ENCODE results near the gene SOAT2. TPM values are rescaled to one million over a fixed set of nuclear protein-coding genes. Genes with fewer than 3 reads are reported as not detected.

The SOAT2 gene
- total RNA-seq, 4 donors from 2014 or later, result 0.30 to 2.9 (median 0.72) TPM

DNA sequence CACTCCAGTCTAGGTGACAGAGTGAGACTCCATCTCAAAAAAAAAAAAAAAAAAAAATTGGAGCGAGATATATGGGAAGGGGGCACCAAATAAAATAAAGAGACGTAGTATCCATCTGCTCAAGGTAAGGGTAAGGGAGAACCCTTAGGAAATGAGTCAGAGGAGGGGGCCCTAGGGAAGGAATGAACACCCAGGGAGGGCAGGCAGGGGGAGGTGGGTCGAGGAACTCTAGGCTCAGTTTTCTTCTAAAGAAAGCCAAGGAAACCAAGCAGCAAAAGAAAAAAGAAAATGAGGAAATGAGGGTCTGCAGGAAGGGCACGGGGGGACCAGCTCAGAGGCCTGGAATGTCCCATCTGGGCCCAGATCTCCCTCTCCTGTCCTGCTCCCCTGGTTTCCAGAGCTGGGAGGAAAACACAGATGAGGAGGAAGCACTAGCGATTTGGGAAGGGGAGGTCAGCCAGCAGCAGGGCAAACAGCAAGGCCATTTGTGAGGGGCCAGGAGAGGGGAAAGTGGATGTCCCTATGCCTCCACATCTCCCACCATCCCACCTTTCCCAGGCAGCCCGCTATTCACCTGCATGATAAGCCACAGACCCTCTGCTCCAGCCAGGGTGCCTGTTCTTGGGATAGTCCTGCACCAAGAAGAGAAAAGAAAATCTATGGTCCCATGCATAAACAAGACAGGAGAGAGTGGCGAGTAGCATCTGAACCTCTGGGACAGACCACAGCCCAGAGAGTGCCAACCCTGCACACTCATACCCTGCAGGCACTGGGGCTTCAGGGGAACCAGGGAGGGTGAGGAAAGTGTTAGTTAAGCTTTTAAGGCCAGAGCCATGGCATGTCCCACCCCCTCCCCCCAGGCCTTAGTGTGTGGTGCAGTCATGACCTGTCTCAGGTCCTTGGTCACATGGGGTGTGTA lies 36.0 kb upstream of the SOAT2 start:
- no peaks in the 10 kb centered on the region for H3K27me3 ChIP-seq
- 64 to 66% methylated on average over 7 of the region's 7 CpGs for WGBS, 2 donors
- H3K36me3 ChIP-seq, result peaks cover 0 to 59% (median 10%) of the 10 kb centered on the region in 3 donors
- peak overlapping the region in 3 of 4 donors; percentile 66 to 100 (median 99) for H3K27ac ChIP-seq
- no peaks in the 10 kb centered on the region for H3K9me3 ChIP-seq
- TF ChIP-seq EP300 (IDR thresholded peaks at IDR 0.05), result no peak
- no peak for TF ChIP-seq POLR2A (IDR thresholded peaks at IDR 0.05)
- TF ChIP-seq, protein P1, sequence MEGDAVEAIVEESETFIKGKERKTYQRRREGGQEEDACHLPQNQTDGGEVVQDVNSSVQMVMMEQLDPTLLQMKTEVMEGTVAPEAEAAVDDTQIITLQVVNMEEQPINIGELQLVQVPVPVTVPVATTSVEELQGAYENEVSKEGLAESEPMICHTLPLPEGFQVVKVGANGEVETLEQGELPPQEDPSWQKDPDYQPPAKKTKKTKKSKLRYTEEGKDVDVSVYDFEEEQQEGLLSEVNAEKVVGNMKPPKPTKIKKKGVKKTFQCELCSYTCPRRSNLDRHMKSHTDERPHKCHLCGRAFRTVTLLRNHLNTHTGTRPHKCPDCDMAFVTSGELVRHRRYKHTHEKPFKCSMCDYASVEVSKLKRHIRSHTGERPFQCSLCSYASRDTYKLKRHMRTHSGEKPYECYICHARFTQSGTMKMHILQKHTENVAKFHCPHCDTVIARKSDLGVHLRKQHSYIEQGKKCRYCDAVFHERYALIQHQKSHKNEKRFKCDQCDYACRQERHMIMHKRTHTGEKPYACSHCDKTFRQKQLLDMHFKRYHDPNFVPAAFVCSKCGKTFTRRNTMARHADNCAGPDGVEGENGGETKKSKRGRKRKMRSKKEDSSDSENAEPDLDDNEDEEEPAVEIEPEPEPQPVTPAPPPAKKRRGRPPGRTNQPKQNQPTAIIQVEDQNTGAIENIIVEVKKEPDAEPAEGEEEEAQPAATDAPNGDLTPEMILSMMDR (IDR thresholded peaks at IDR 0.05), result no peak
- no peak overlapping the region for H3K4me3 ChIP-seq
- DNase-seq (ENCODE audit: low spot score in 2 of 2), result no peak
- peaks cover 0 to 100% (median 77%) of the 10 kb centered on the region in 4 donors for H3K4me1 ChIP-seq

DNA sequence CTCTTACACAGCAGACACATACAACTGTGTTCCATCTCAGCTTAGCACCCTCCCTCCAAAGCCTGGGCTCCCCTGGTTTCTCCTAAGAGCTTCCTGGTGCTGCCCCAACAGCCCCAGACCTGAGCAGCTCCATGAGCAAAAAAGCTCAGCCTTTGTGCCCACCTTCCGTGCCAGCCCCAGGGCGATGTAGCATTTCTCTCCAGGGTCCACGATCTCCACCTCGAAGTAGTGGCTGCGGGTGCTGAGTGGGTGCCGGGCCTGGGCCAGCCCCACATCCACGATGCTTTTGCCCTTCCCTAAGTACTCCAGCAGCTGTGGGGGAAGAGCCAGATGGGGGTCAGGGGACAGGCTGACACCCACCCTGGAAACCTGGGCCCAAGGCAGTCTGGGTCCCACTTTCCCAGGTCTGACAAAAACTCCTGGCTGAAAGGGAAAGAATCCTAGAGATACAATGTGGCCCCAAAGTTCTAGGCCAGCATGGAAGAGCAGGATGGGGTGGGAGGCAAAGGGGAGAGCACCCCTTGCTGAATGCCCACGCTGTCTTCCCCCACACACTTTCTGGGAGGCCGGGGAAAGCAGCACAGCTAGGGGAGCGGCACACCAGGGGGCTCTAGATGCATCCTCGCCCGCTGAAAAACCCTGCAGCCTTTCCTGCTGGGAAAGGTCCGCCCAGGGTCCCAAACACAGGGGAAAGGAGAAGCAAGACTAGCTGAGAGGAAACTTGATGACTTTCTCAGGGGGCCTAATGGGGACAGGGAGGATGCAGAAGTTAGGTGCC lies 35.1 kb upstream of the SOAT2 start:
- DNase-seq (ENCODE audit: low spot score in 2 of 2), result no peak
- no peaks in the 10 kb centered on the region for H3K27me3 ChIP-seq
- H3K4me3 ChIP-seq, result peak overlapping the region in 1 of 4 donors; percentile 37
- 58 to 68% methylated on average over 13 of the region's 13 CpGs for WGBS, 2 donors
- H3K9me3 ChIP-seq, result no peaks in the 10 kb centered on the region
- TF ChIP-seq EP300 (IDR thresholded peaks at IDR 0.05) (no peak), POLR2A (IDR thresholded peaks at IDR 0.05) (no peak)
- TF ChIP-seq, protein P1 (IDR thresholded peaks at IDR 0.05), result no peak
- peaks cover 0 to 100% (median 80%) of the 10 kb centered on the region in 4 donors for H3K4me1 ChIP-seq
- H3K27ac ChIP-seq, result peak overlapping the region; percentile 66 to 100 (median 87)
- peaks cover 0 to 51% (median 7%) of the 10 kb centered on the region in 3 donors for H3K36me3 ChIP-seq

DNA sequence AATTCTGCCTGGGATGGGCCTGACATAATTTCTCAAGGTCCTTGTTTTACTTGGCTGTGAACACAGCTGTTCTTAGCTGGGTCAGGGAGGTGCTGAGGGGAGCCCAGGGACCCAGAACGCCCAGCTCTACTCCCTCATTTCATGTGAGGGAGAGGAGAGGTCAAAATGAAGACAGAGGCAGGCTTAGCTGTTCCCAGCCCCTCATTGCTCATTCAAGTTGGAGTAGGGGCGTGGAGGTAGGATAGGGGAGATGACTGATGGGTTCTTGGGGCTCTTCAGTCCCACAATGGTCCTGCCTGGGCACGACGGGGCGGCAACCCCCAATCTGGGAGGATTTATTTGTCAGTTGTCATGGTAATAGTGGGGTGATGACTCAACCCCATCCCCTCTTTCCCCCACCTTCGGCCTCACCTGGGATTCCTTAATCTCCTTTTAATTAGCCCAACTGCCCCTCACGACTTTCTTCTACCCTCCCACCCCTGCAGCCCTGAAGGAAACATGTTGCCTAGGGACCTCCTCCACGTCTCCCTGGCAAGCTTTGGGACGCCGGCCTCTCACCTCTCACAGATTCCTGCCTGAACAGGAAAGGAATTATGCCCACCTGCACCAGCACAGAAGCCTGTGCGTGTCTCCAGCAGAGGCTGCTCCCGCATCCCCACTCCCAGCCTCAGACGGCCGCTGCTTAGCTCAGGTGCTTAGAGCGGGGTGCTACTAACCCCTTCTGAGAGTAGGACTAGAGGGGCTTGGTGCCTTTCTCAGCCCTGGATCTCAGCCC lies 34.3 kb upstream of the SOAT2 start:
- Histone ChIP-seq H3K9me3 (no peaks in the 10 kb centered on the region), H3K4me3 (peak overlapping the region in 1 of 4 donors; percentile 37), H3K27me3 (no peaks in the 10 kb centered on the region), H3K27ac (peak overlapping the region; percentile 75 to 100 (median 91)), H3K36me3 (peaks cover 0 to 45% (median 0%) of the 10 kb centered on the region in 3 donors), H3K4me1 (peaks cover 0 to 100% (median 79%) of the 10 kb centered on the region in 4 donors)
- DNase-seq (ENCODE audit: low spot score in 2 of 2), result peak in 1 of 2 donors; percentile 19
- 59 to 63% methylated on average over 15 of the region's 15 CpGs for WGBS, 2 donors
- TF ChIP-seq EP300 (IDR thresholded peaks at IDR 0.05) (peak in 1 of 2 donors; percentile 45), POLR2A (IDR thresholded peaks at IDR 0.05) (no peak)

DNA sequence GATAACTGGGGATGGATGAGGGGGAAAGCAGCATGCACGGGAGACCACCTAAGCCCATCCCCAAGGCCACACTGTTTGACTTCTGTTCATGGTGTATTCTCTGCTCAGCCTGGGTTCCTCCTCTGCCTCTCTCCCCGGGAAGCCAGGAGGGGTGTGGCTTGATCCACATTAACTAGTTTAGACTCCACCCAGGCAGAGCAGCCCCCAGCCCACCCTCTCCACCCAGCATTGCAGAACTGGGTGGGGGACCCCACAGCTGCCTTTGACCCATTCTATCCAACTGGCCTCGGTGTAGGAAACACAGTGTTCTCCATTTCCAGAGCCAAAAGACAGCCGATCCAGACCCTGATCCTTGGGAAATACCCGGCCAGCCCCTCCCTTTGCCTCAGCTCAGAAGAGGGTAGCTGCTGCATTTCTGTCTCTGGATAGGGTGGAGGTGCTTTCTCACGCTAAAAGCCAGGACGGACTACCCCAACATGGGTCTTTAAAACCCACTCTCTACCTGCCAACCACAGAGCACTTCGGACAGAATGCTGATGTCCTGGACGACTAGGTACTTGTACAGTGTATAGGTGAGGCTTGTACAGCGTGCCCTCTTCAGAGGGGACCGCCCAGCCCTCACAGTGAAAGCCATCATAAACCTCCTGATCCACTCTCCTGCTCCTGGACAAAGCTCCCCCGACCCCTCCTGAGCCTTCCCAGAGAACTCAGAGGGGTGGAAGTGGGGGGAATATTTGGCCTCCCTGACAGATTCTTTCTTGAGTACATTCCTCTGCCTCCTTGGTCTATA lies 33.5 kb upstream of the SOAT2 start:
- H3K4me3 ChIP-seq, result peak overlapping the region in 1 of 4 donors; percentile 37
- WGBS, 2 donors, result 40 to 49% methylated on average over 12 of the region's 12 CpGs
- H3K4me1 ChIP-seq, result peaks cover 0 to 100% (median 82%) of the 10 kb centered on the region in 4 donors
- no peaks in the 10 kb centered on the region for H3K27me3 ChIP-seq
- peaks cover 0 to 45% (median 0%) of the 10 kb centered on the region in 3 donors for H3K36me3 ChIP-seq
- H3K9me3 ChIP-seq, result no peaks in the 10 kb centered on the region
- TF ChIP-seq, protein P1 (IDR thresholded peaks at IDR 0.05), result no peak
- no peak for TF ChIP-seq POLR2A (IDR thresholded peaks at IDR 0.05)
- peak in 1 of 2 donors; percentile 85 for TF ChIP-seq EP300 (IDR thresholded peaks at IDR 0.05)
- H3K27ac ChIP-seq, result peak overlapping the region; percentile 75 to 100 (median 91)
- DNase-seq (ENCODE audit: low spot score in 2 of 2), result peak in 1 of 2 donors; percentile 80
